GM12875 (cell line): ENCODE data around the gene TPPP3.
"Not testable (repeated sequence)": the region's sequence is repeated elsewhere in the genome, so short reads cannot be mapped to it uniquely, and the experiment has no call there.

Experiments used
- H3K4me3 ChIP-seq: one replicate; pipeline ENCODE4 v1.5.1; 2011; ENCODE audit warnings: low read depth, low read length, control low read depth
- TF ChIP-seq, protein P1 (sequence below): IDR thresholded peaks from 2 replicates; pipeline ENCODE4 v1.5.1; 2011; ENCODE audit warnings: low read depth, mild to moderate bottlenecking, control low read depth, inconsistent platforms, low read length, moderate library complexity, borderline replicate concordance; ENCODE audit not compliant: insufficient read depth

Gene TPPP3

DNA sequence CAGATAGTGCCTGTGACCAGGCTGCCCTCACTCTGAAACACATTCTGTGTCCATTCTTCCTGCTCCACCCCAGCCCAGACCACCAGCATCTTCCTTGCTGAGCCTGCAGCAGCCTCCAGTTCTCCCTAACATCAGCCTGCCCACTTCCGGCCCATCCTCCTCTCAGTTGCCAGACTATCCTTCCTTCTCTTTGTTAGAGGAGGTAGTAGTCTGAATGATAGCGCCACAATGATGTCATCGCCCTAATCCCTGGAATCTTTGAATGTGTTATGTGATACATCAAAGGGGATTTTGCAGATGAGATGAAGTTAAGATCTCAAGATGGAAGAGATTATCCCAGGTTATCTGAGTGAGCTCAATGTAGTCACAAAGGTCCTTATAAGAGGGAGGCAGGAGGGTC is 26.2 kb upstream of the TPPP3 start:
- no peak overlapping the region for H3K4me3 ChIP-seq
- TF ChIP-seq, protein P1, sequence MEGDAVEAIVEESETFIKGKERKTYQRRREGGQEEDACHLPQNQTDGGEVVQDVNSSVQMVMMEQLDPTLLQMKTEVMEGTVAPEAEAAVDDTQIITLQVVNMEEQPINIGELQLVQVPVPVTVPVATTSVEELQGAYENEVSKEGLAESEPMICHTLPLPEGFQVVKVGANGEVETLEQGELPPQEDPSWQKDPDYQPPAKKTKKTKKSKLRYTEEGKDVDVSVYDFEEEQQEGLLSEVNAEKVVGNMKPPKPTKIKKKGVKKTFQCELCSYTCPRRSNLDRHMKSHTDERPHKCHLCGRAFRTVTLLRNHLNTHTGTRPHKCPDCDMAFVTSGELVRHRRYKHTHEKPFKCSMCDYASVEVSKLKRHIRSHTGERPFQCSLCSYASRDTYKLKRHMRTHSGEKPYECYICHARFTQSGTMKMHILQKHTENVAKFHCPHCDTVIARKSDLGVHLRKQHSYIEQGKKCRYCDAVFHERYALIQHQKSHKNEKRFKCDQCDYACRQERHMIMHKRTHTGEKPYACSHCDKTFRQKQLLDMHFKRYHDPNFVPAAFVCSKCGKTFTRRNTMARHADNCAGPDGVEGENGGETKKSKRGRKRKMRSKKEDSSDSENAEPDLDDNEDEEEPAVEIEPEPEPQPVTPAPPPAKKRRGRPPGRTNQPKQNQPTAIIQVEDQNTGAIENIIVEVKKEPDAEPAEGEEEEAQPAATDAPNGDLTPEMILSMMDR, result no peak

DNA sequence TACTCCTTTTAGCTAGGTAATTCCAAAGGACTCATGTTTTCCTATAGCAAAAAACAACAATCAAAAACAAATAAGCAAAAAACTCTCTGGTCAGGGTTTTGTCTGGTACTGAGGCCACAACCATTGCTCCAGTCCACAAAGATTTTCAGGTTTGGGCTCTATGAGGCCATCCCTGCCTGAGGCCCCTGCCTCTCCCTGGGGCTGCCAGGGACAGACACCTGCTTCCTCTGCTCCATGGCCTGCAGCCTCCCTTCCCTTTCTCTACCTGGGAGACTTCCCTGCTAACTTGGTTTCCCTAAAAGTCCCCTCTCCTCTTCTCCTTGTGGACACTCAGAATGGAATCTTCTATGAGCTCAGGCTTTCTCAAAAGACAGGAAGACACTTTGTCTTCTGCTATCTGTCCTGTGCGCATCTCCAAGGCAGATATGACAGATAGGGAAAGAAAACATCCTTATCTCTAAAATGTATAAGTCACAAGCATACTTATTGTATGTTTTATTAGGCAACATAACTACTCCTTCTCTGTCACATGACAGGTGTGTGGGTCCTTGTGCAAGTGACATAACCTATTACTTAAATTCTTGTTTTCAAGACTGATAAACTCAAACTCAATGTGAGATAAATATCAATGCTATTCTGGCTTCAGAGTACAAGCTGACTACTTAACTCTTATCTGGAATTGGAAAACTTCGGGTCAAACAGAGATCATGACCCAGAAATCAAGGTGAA is 24.2 kb upstream of the TPPP3 start:
- H3K4me3 ChIP-seq, result no peak overlapping the region
- TF ChIP-seq, protein P1, result no peak

DNA sequence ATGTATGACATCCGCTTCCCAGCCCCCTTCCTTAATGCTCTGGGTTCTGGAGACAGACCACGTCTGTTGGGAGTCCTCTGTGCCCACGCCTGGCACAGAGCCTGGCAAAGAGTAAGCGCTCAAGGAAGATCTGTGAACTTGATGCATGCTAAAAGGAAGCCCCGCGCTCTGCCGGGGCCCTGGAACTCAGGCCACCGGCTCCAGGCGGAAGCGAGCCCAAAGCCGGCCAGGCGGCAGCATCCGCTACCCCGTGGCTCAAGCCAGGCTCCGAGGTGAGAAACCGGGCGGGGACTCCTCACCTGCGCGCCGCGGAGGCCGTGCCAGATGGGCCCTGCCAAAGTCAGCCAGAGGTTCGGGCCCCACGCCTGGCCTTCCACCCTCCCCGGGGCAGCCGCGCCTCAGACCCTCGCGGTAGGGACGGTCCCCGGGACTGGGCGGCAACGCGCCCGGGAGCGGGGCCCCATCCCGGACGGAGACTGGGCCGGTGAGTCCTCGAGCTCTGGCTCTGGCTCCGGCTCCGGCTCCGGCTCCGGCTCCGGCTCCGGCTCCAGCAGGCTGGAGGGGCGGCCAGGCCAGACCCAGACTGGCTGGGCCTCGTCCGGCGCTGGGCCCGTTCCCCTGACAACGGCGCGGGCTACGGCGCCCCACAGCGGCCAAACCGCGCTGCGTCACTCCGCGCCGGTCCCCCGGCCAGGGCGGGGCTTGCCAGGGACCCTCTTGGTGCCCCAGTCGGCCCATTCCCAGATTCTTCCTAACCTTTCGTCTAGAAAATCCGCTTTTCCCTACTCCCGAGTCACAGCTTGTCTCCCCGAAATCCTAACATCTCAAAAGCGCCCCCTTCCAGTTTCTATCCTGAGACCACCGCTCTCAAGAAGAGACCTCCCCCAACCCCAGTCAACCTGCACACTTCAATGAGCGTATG is 22.8 kb upstream of the TPPP3 start, which contains the start of gene ZDHHC1:
Gene ZDHHC1, minus strand, starts transcription at position 606 of the 922 bp plus-strand sequence. CDS start 8,702 bp downstream, outside the sequence.
- peak within 1 kb of the TSS; percentile 61 for H3K4me3 ChIP-seq
- TF ChIP-seq, protein P1, result peak; percentile 71

DNA sequence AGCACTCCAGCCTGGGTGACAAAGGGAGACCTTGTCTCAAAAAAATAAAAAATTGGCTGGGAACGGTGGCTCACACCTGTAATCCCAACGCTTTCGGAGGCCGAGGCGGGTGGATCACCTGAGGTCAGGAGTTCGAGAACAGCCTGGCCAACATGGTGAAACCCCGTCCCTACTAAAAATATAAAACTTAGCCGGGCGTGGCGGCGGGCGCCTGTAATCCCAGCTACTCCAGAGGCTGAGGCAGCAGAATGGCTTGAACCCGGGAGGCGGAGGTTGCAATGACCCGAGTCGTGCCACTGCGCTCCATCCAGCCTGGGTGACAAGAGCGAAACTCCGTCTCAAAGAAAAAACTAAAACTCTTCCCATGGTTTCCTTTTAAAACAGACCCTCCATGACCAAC is 22.1 kb upstream of the TPPP3 start:
- H3K4me3 ChIP-seq, result not testable (repeated sequence)

DNA sequence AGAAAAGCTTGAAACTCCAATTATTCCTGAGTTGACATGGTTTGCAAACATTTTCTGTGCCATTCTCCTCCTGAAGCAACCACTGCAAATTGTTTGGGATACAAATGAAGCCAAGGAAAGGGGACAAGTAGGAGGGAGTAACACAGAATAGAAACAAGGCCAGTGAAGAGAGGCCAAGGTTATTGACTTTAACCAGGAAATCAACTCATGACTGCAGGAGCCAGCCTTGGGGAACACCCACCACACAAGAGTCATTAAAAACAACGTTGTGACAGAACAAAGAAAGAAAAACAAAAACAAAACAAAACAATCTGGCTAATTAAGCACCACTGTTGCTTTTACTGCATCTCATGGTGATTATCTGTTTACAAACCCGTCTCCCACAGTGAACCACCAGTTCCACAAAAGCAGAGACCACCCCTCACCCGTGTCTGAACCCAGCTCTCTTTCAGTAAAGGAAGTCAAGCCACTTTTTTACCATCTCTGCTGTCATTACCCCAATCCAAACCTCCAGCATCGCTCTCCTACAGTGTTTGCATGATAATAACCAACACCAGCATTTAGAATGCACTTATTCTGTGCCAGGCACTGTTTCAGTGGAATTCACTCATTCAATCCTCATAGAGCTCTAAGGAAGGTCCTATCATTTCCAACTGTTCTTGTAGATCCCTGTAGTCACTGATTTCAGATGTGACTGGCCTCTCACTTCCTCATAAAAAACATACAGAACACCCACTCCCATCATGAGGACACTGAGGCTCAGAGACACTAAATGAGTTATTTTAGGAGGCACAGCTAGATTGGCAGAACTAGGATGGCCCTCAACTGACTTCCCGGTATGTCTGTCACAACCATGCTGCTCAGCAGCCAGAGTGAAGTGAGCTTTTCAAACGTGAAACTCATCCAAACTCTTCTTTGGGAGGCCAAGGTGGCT is 20.9 kb upstream of the TPPP3 start:
- H3K4me3 ChIP-seq, result no peak overlapping the region
- TF ChIP-seq, protein P1, result no peak

DNA sequence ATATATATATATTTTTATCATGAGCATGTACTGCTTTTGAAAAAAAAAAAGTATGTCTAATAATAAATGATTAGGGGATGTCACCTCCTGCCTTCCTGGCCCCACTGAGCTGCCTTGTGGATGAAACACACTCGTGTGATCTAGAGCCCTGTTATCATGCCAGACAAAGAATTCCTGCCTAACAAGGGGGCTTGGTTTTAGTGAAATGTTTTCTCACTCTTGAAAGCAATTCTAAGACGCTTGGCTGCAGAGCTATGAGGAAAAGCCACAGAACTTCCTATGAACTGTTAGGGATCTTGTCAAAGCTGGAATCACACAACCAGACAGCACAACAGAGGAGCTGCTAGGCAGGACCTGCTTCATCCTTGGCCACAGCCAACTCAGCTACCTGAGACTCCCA is 19.0 kb upstream of the TPPP3 start:
- no peak overlapping the region for H3K4me3 ChIP-seq
- TF ChIP-seq, protein P1, result no peak

DNA sequence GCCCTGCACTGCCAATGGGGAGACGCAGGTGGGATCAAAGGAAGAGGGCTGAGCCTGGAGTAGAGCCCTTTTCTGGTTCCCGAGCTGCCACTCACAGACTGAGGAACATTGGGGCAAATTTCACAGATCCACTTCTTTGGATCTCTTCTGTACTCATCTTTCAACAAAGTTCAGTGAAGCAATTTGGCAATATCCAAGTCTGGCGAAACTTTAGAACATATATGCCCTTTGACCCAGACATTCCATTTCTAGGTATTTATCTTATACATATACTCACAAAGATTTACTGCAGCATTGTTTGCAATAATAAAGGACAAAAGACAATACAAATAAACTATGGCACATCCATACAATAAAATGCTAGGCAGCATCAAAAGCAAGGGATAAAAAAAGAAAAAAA is 18.0 kb upstream of the TPPP3 start:
- TF ChIP-seq, protein P1, result no peak
- H3K4me3 ChIP-seq, result no peak overlapping the region
